HG03066 (cell line): ENCODE data around the gene AUH.
"Not testable (repeated sequence)": the region's sequence is repeated elsewhere in the genome, so short reads cannot be mapped to it uniquely, and the experiment has no call there.

ENCODE experiments used
- ATAC-seq: cut with Tn5 transposase; IDR thresholded peaks from one replicate; pipeline ENCODE4 v1.9.1; 2021; ENCODE audit warnings: low read depth; ENCODE audit not compliant: unreplicated experiment

Gene AUH

GRCh38 chr9:91214086-91214485 lies 147.6 kb downstream of the AUH start:
- ATAC-seq, result no peak

DNA sequence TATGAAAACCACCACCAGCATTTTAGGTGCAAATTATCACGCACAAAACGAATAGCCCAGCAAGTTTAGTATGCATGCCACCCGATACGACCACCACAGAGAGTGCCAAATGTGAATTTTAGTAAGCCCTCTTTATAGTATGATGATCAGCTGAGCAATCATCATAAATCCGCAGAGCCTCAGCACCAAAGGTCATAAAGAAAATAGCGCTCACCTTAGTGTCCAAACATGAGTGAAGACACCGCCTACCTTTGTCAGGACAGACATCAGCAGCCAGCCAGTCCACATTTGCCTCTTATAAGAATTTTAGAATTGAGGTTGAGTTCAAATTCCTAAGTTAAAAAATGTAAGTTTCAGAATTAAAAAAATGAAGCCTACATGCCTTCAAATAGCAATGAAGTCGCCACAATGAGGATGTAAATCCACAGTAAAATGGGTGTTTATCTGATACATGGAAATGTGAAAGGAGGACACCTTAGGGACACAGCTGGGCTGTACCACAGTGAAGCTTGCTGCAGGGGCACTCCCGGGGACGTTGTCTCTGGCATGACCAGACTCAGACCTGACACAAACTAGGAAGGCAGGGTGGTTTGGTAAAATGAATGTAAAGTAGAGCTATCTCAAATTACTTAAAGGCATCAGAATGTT lies 149.0 kb downstream of the AUH start:
- no peak for ATAC-seq

DNA sequence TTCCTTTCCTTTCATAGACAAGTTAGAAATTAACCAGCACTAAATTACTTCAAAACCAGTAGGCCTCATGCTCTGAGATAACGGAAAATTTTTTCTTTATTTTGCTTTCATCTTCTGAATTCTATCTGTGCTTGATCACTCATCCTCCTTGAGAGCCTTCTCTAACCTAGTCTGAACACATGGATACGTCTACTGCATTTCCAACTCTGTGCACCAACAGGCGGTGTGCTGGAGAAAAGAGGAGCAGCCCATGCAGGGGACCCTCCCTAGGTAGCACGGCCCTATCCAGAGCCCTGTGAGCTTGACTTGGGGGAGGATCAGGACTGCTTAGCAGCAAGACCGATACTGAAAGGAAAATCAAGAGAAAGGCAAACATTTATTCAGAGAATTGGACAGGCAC lies 149.8 kb downstream of the AUH start:
- no peak for ATAC-seq

- ATAC-seq, result no peak
These were observed 150.3 kb downstream of the AUH start for GRCh38 chr9:91211414-91211813.

- ATAC-seq, result no peak
These were observed 151.4 kb downstream of the AUH start for GRCh38 chr9:91210318-91210717.

DNA sequence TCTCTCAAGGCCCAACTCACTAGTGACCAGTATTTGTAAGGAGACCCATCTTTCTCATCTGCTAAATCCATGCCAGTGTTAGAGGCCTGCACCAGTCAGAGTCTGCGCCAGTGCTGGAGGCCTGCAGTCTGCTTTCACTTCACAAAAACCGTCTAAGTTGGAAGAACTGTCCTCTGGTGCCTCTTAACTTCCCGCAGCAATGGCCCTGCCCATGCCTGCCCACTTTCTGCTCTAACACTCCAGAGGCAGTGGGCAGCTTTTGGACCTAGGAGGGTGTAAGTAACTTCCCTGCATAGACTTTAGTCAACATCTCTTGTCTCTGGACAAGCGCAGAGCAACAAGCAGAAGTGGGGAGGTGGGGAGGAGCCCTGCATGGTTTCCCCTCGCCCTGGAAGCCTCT lies 152.9 kb downstream of the AUH start:
- no peak for ATAC-seq

GRCh38 chr9:91208419-91208745 lies 153.3 kb downstream of the AUH start:
- ATAC-seq, result no peak

GRCh38 chr9:91207729-91208418 lies 153.8 kb downstream of the AUH start:
- peak; percentile 78 for ATAC-seq

- no peak for ATAC-seq
These were observed 154.4 kb downstream of the AUH start for GRCh38 chr9:91207397-91207728.

GRCh38 chr9:91206806-91207205 lies 154.9 kb downstream of the AUH start:
- ATAC-seq, result no peak

- ATAC-seq, result no peak
These were observed 158.9 kb downstream of the AUH start for GRCh38 chr9:91202736-91203283.

GRCh38 chr9:91200692-91201336 lies 160.9 kb downstream of the AUH start:
- ATAC-seq, result no peak

DNA sequence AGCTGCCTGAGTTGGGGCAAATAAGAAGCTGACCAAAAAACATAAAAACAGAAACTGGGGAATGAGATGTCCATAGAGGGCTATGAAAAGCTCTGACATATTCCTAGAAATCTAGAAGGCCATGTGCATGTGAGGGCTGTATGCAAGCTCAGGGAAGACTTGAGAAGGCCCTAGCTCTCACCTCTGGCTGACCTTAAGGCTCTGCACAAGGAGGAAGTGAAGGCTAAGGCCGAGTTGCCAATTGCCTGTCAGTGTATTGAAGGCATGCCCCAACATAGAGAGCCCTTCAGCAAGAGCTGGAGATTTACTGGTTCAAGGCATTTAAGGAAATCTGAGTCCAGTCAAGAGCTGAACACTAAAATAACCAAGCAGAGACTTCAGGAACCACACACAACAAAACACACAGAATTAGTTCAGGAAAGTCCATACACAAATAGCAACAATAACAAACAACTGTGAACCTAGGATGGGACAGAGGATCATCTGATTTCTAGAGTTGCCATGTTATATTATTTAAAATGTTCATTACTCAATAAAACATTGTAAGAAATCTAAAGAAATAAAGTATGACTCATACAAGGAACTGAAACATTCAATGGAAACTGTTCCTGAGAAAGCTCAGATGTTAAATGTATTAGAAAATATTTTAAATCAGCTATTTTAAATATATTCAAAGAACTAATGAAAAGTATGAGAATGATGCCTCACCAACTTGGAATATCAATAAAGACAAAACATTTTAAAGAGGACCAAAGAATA lies 161.8 kb downstream of the AUH start:
- no peak for ATAC-seq

DNA sequence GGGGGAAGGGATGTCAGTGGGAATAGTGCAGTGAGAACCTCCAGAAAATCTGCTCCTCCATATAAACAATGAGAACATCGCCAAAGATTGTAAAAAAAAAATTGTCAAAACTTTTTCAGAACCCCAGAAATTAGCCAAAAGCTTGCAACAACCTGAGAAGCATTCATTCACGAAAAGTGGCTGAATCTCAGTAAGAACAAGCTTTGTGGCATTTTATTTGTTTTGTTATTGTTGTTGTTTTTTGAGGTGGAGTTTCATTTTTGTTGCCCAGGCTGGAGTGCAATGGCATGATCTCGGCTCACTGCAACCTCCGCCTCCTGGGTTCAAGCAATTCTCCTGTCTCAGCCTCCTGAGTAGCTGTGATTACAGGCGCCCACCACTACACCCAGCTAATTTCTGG lies 162.8 kb downstream of the AUH start:
- not testable (repeated sequence) for ATAC-seq

DNA sequence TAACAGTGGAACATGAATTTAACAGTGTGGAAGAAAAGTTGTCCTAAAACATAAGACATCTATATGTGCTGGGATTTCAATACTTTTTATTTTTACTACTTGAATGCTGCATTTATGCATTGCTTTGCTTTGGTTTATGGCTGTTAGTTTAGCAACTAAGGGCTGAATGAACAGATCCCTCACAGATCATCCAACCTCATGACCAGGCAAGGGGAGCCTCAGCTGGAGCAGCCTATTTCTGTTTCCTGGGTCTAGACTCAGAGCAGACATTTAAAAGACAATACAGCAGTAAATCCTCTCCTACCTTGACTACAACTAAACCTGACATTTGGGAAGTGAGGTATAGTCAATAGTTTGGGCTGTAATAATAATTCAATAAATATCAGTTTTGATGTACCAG lies 163.3 kb downstream of the AUH start:
- no peak for ATAC-seq

GRCh38 chr9:91197232-91198181 lies 164.2 kb downstream of the AUH start:
- ATAC-seq, result no peak

GRCh38 chr9:91196103-91196950 lies 165.4 kb downstream of the AUH start:
- no peak for ATAC-seq

GRCh38 chr9:91195372-91196012 lies 166.2 kb downstream of the AUH start:
- no peak for ATAC-seq
